22Rv1 (cell line): ENCODE results near the gene AGO3.

Experiments
- H3K27ac ChIP-seq: fragments of 450-650 bp; 2 replicates; pipeline ENCODE4 v1.5.1; 2017
- CTCF ChIP-seq: fragments of 450-650 bp; IDR thresholded peaks from 2 replicates; pipeline ENCODE4 v1.5.1; 2017; ENCODE audit warnings: mild to moderate bottlenecking
- ZFX ChIP-seq: fragments of 450-650 bp; IDR thresholded peaks from 2 replicates; pipeline ENCODE4 v1.6.1; 2017; ENCODE audit warnings: antibody characterized with exemption, borderline replicate concordance

The AGO3 gene

DNA sequence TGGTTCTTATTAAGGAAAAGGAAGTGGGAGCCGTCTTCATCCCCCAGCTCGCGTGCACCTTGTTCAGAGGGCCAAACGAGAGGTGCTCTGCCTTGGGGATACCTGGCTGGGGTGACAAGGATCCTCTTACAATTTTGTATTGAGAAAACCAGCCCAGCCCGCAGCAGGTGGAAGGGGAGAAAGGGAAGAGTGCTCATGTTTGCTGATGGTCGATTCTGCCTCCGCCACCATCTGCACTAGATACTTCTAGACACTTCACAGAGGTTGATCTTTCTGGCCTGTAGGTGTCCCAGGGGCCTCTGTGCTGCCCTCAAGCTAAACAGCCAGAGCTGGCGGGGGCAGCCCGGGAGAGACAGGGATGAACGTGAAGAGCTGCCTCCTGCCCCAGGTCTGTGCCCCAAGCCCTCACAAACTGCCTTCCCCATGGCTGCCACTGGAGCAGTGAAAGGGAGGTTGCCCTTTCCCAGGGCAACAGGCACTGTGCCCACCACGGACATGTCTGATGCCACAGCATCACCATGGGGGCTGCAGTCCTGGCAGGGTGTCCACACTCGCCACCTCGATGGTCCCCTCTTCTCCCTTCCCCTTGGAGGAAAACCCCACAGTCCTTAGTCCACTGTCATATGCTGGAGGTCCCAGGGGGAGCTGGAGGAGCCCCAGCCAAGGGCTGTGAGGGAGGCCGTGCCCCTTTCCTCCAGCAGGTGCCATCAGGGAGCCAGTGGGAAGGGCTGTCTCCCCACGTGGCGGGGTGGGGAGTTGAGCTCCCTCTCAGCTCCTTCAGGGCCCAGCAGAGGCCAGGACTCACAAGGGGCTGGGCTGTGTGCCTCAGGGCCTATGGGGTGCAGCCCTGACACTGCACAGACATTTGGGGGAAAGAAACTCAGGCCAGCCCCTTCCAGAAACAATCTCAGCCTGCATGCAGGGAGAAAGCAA is 165.9 kb downstream of the AGO3 start:
- 0 out of 2 replicates have a peak overlapping the region, but pooled peaks have one; percentile 8 for H3K27ac ChIP-seq
- no peak for TF ChIP-seq ZFX
- TF ChIP-seq CTCF, result no peak

DNA sequence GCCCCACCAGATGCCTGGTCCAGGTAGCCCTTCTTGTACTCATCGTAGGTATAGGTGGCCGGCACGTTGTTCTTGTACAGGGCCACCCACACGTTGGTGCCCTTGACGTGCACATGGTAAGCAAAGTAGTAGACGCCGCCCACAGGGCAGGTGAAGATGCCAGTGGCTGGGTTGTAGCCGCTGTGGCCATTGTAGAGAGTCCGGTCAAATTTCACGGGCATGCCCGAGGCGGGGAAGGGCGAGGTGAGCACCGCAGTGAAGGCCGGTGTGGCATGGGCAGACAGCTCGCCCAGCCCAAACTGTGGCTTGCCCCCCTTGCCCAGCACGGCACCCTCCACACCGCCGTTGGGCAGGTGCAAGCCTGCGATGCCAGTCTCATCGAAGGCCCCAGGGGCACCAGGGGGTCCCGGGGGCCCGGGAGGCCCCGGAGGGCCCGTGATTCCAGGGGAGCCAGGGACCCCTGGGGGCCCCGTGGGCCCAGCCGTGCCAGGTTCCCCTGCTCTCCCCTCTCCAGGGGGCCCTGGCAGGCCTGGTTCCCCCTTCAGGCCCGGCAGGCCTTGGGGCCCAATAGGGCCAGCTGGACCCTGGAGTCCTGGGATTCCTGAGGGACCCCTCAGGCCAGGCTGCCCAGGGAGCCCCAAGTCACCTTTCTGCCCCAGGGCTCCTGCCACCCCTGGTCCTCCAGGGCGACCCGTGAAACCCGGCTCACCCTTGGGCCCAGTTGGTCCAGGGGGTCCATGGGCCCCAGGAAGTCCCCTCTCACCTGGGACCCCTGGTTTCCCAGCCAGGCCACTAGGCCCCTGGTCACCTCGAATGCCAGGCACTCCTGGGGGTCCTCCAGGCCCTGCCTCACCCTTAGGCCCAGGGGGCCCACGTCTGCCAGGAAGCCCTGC is 167.0 kb downstream of the AGO3 start:
- H3K27ac ChIP-seq, result 0 out of 2 replicates have a peak overlapping the region, but pooled peaks have one; percentile 8
- TF ChIP-seq CTCF, result no peak
- no peak for TF ChIP-seq ZFX

DNA sequence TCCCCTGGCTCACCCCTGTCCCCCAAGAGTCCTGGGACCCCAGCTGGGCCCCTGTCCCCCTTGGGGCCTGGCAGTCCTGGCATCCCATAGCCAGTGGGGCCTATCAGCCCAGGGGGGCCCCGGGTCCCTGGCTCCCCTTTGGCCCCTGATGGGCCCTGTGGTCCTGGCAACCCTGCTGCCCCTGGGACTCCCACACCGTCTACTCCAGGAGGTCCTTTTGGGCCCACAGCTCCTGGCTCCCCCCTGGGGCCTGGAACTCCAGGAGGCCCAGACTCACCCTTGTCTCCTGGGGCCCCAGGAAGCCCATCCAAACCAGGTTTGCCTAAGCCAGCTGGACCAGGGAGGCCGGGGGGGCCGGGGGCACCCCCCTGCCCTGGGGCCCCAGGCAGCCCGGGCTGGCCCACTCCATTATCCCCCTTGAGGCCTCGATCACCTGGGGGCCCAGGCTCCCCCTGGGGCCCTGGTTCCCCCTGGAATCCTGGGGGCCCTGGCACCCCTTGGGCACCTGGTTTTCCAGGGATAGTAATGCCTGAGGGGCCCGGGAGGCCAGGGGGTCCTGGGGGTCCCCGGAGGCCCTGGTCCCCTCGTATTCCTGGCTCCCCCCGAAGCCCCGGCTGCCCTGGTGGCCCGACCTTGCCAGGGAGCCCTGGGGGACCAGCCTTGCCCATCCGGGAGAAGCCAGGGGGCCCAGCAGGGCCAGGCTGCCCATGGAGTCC is 167.9 kb downstream of the AGO3 start:
- TF ChIP-seq ZFX (no peak), CTCF (no peak)
- H3K27ac ChIP-seq, result no peak overlapping the region

DNA sequence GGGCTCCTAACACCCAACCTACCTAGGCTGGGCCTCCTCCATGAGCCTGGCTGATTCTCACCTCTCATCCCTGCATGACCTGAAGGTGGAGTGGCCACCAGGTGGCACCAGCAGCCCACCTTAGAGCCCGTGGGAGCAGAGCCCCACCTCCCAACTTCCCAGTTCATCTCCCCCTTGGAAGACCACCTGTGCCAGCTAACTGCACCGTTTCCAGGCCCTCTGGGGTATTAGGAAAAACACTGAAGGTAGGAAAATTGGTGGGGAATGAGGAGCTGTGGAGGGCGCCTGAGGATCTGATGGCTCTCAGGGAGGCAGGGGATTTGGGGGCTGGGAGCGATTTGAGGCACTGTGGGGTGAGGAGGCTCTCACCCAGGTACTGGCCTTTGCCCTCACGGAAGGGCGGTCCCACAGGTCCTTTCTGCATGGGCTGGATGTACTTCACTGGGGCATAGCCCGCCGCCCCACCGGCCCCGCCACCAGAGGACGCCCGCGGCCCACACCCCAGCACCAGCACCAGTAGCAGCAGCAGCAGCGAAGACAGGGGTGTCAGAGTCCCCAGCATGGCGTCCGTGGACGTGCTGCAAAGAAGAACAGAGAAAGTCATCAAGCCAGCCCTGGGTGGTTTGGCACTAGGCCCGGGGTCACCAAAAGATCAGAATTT is 168.9 kb downstream of the AGO3 start:
- no peak overlapping the region for H3K27ac ChIP-seq
- TF ChIP-seq CTCF (peak; percentile 90), ZFX (no peak)

- TF ChIP-seq ZFX, result no peak
- no peak for TF ChIP-seq CTCF
Observed at GRCh38 chr1:36100376-36100775, 169.5 kb downstream of the AGO3 start.

GRCh38 chr1:36101546-36101945 is 170.6 kb downstream of the AGO3 start:
- H3K27ac ChIP-seq, result no peak overlapping the region
- TF ChIP-seq CTCF (no peak), ZFX (no peak)

More at GRCh38 chr1:36100376-36100775, 169.5 kb downstream of the AGO3 start:
- no peak overlapping the region for H3K27ac ChIP-seq
